Activated CD4-positive, alpha-beta memory T cell treated with anti-CD3 and anti-CD28 coated beads for 36 hours (primary cell): Measurements from ENCODE around the gene LIN7B. TPM values are rescaled to one million over a fixed set of nuclear protein-coding genes. Genes with fewer than 3 reads are reported as not detected.
"Not testable (repeated sequence)": the region's sequence is repeated elsewhere in the genome, so short reads cannot be mapped to it uniquely, and the experiment has no call there.

ENCODE experiments used
- CTCF ChIA-PET: fragments of 350-600 bp; sonication (Branson Sonifier 250); formaldehyde crosslinking; loops from one replicate; lab custom pipeline; 2021; ENCODE audit warnings: antibody characterized with exemption, inconsistent platforms; lab: Charles Lee
- POLR2A ChIA-PET: fragments of 350-600 bp; sonication (Branson Sonifier 250); formaldehyde crosslinking; loops from one replicate; lab custom pipeline; 2021; ENCODE audit warnings: antibody characterized with exemption; lab: Charles Lee
- DNase-seq: peaks from one replicate; pipeline ENCODE4 v3.0.0-alpha.2; 2020
- H3K27ac Mint-ChIP-seq: one replicate; pipeline ENCODE4 v1.8.0; 2021; ENCODE audit warnings: mixed read lengths
- H3K27me3 Mint-ChIP-seq: one replicate; pipeline ENCODE4 v1.8.0; 2021; ENCODE audit warnings: mixed read lengths
- H3K36me3 Mint-ChIP-seq: one replicate; pipeline ENCODE4 v1.8.0; 2021; ENCODE audit warnings: mixed read lengths
- H3K4me1 Mint-ChIP-seq: one replicate; pipeline ENCODE4 v1.8.0; 2021; ENCODE audit warnings: low read depth, mixed read lengths
- H3K4me3 Mint-ChIP-seq: one replicate; pipeline ENCODE4 v1.8.0; 2021; ENCODE audit warnings: mild to moderate bottlenecking, mixed read lengths
- H3K9me3 Mint-ChIP-seq: one replicate; pipeline ENCODE4 v1.8.0; 2021; ENCODE audit warnings: mixed read lengths
- intact Hi-C: fragments of 100-400 bp; cut with micrococcal nuclease; formaldehyde crosslinking; loops from one replicate; pipeline ENCODE4 v1.15.1; 2023
- total RNA-seq, 2 experiments: library from RNA; stranded (reverse); gene quantifications; one replicate each; pipeline ENCODE4 v1.2.3, GENCODE V29; 2021

Gene LIN7B
- total RNA-seq, 2 experiments from 2014 or later, result 5.1 to 5.6 TPM

- no peak for DNase-seq
- H3K27me3 Mint-ChIP-seq, result no peaks in the 10 kb centered on the region
- peaks cover 24% of the 10 kb centered on the region for H3K36me3 Mint-ChIP-seq
- CTCF ChIA-PET, result interaction anchor here (1.7 to 5.3 kb wide), 2 partner anchors 13 to 34 kb away, joined by 3 to 65 read pairs; no protein-coding TSS in a partner anchor
- H3K4me3 Mint-ChIP-seq, result no peak overlapping the region
- intact Hi-C loops, result no loop called here
- H3K9me3 Mint-ChIP-seq, result no peaks in the 10 kb centered on the region
- H3K27ac Mint-ChIP-seq, result no peak overlapping the region
- H3K4me1 Mint-ChIP-seq, result peaks cover 17% of the 10 kb centered on the region
- POLR2A ChIA-PET, result interaction anchor here (0.7 kb wide), 1 partner anchor 799 kb away, joined by 3 read pairs; no protein-coding TSS in a partner anchor
These were observed 2.8 kb upstream of the LIN7B start for GRCh38 chr19:49111218-49111998.

- intact Hi-C loops, result loop anchor here (2.0 kb wide), 1 partner anchor 14 kb away; no protein-coding TSS in a partner anchor
- POLR2A ChIA-PET, result interaction anchor here (1.4 to 1.8 kb wide), 3 partner anchors 13 to 29 kb away, joined by 3 to 8 read pairs (median 5); no protein-coding TSS in a partner anchor
- Mint-ChIP-seq H3K9me3 (no peaks in the 10 kb centered on the region), H3K4me3 (peak overlapping the region; percentile 69), H3K4me1 (peaks cover 32% of the 10 kb centered on the region), H3K36me3 (no peaks in the 10 kb centered on the region), H3K27me3 (no peaks in the 10 kb centered on the region), H3K27ac (no peak overlapping the region)
- DNase-seq, result peak; percentile 70
- CTCF ChIA-PET, result interaction anchor here (0.8 to 5.6 kb wide), 17 partner anchors 9 to 151 kb away, joined by 3 to 65 read pairs (median 5); partner anchors contain the start of genes CGB7, GYS1 and RUVBL2
These were observed 627 bp downstream of the LIN7B start for GRCh38 chr19:49114630-49115363.

GRCh38 chr19:49116544-49116943, 2.4 kb downstream of the LIN7B start:
- Mint-ChIP-seq H3K4me3 (peak overlapping the region; percentile 43), H3K27me3 (peaks cover 7% of the 10 kb centered on the region), H3K36me3 (no peaks in the 10 kb centered on the region), H3K4me1 (peaks cover 34% of the 10 kb centered on the region), H3K27ac (no peak overlapping the region), H3K9me3 (no peaks in the 10 kb centered on the region)
- no peak for DNase-seq
- POLR2A ChIA-PET, result no interaction called here
- CTCF ChIA-PET, result interaction anchor here (5.6 kb wide), 1 partner anchor 11 kb away, joined by 48 read pairs; no protein-coding TSS in a partner anchor
- intact Hi-C loops, result no loop called here

GRCh38 chr19:49117677-49118564, 3.8 kb downstream of the LIN7B start:
- intact Hi-C loops, result loop anchor here (2.0 kb wide), 1 partner anchor 31 kb away; no protein-coding TSS in a partner anchor
- Mint-ChIP-seq H3K4me3 (peak overlapping the region; percentile 81), H3K27ac (peak overlapping the region; percentile 84), H3K4me1 (peaks cover 34% of the 10 kb centered on the region), H3K9me3 (no peaks in the 10 kb centered on the region), H3K36me3 (no peaks in the 10 kb centered on the region), H3K27me3 (peaks cover 7% of the 10 kb centered on the region)
- ChIA-PET POLR2A (no interaction called here), CTCF (interaction anchor here (0.6 to 5.6 kb wide), 8 partner anchors 10 to 121 kb away, joined by 3 to 48 read pairs (median 4); no protein-coding TSS in a partner anchor)
- no peak for DNase-seq

GRCh38 chr19:49118565-49119410, 4.6 kb downstream of the LIN7B start, which contains the start of gene C19orf73:
TSS of gene C19orf73 (minus strand) at chr19:49119143. CDS start at chr19:49119022, 121 bp downstream.
- POLR2A ChIA-PET, result no interaction called here

GRCh38 chr19:49119411-49120324, 5.5 kb downstream of the LIN7B start, which contains the start of gene PPFIA3:
TSS of gene PPFIA3 (plus strand) at chr19:49119544. CDS start at chr19:49127874, 8,330 bp downstream.
- Mint-ChIP-seq H3K9me3 (no peaks in the 10 kb centered on the region), H3K36me3 (no peaks in the 10 kb centered on the region), H3K27ac (peak within 1 kb of the TSS; percentile 84), H3K27me3 (peaks cover 7% of the 10 kb centered on the region), H3K4me1 (peaks cover 25% of the 10 kb centered on the region), H3K4me3 (peak within 1 kb of the TSS; percentile 81)
- intact Hi-C loops, result loop anchor here (1.0 to 2.0 kb wide), 3 partner anchors 9 to 34 kb away; partner anchors contain the start of gene SNRNP70
- DNase-seq, result peak; percentile 31
- CTCF ChIA-PET, result interaction anchor here (0.6 to 1.8 kb wide), 4 partner anchors 22 to 126 kb away, joined by 3 to 8 read pairs (median 4); partner anchors contain the start of genes GYS1 and RUVBL2
- POLR2A ChIA-PET, result no interaction called here

More at GRCh38 chr19:49118565-49119410, 4.6 kb downstream of the LIN7B start, which contains the start of gene C19orf73:
- no peaks in the 10 kb centered on the region for H3K36me3 Mint-ChIP-seq
- intact Hi-C loops, result loop anchor here (1.0 to 2.0 kb wide), 3 partner anchors 10 to 33 kb away; partner anchors contain the start of gene SNRNP70
- peaks cover 28% of the 10 kb centered on the region for H3K4me1 Mint-ChIP-seq
- no peaks in the 10 kb centered on the region for H3K9me3 Mint-ChIP-seq
- H3K27ac Mint-ChIP-seq, result peak within 1 kb of the TSS; percentile 84
- CTCF ChIA-PET, result interaction anchor here (1.0 to 5.6 kb wide), 7 partner anchors 9 to 125 kb away, joined by 3 to 48 read pairs (median 5); partner anchors contain the start of genes GYS1 and RUVBL2
- peak; percentile 96 for DNase-seq
- peaks cover 7% of the 10 kb centered on the region for H3K27me3 Mint-ChIP-seq
- peak within 1 kb of the TSS; percentile 81 for H3K4me3 Mint-ChIP-seq

GRCh38 chr19:49120325-49120683, 6.1 kb downstream of the LIN7B start:
- POLR2A ChIA-PET, result no interaction called here
- Mint-ChIP-seq H3K36me3 (no peaks in the 10 kb centered on the region), H3K27ac (no peak overlapping the region), H3K27me3 (peaks cover 7% of the 10 kb centered on the region), H3K4me3 (peak overlapping the region; percentile 25), H3K4me1 (peaks cover 21% of the 10 kb centered on the region), H3K9me3 (no peaks in the 10 kb centered on the region)
- CTCF ChIA-PET, result interaction anchor here (0.6 to 1.8 kb wide), 4 partner anchors 23 to 127 kb away, joined by 3 to 8 read pairs (median 4); partner anchors contain the start of genes GYS1 and RUVBL2
- intact Hi-C loops, result no loop called here
- no peak for DNase-seq

- Mint-ChIP-seq H3K27ac (no peak overlapping the region), H3K4me1 (peaks cover 21% of the 10 kb centered on the region), H3K27me3 (peaks cover 7% of the 10 kb centered on the region), H3K36me3 (no peaks in the 10 kb centered on the region), H3K9me3 (no peaks in the 10 kb centered on the region), H3K4me3 (peak overlapping the region; percentile 25)
- CTCF ChIA-PET, result interaction anchor here (0.7 to 1.8 kb wide), 3 partner anchors 9 to 128 kb away, joined by 3 to 5 read pairs (median 4); partner anchors contain the start of genes GYS1 and RUVBL2
- no peak for DNase-seq
- intact Hi-C loops, result no loop called here
- POLR2A ChIA-PET, result no interaction called here
These were observed 6.7 kb downstream of the LIN7B start for GRCh38 chr19:49120868-49121267.

GRCh38 chr19:49121841-49122240, 7.7 kb downstream of the LIN7B start:
- intact Hi-C loops, POLR2A ChIA-PET, DNase-seq, CTCF ChIA-PET, H3K27me3 Mint-ChIP-seq, H3K36me3 Mint-ChIP-seq, H3K27ac Mint-ChIP-seq, H3K4me3 Mint-ChIP-seq, H3K9me3 Mint-ChIP-seq: not testable (repeated sequence)
- H3K4me1 Mint-ChIP-seq, result peaks cover 15% of the 10 kb centered on the region
